Coronary artery (tissue), 2 donors: ENCODE measurements around the gene ANKFN1.

Source experiments
- DNase-seq: peaks from one replicate; pipeline ENCODE4 v3.0.0-alpha.2; 2017; ENCODE audit warnings: low spot score
- H3K27ac ChIP-seq, 2 donors: fragments of 200-600 bp; sonication (generic); one replicate each; pipeline ENCODE4 v1.5.1; 2016 to 2019
- H3K4me3 ChIP-seq: fragments of 200-600 bp; sonication (generic); 2 replicates; pipeline ENCODE4 v1.5.1; 2016; ENCODE audit warnings: mild to moderate bottlenecking, moderate library complexity
- CTCF ChIP-seq: fragments of 200-600 bp; sonication (generic); IDR thresholded peaks from one replicate; pipeline ENCODE4 v1.5.1; 2019; ENCODE audit warnings: antibody characterized with exemption

ANKFN1 gene

DNA sequence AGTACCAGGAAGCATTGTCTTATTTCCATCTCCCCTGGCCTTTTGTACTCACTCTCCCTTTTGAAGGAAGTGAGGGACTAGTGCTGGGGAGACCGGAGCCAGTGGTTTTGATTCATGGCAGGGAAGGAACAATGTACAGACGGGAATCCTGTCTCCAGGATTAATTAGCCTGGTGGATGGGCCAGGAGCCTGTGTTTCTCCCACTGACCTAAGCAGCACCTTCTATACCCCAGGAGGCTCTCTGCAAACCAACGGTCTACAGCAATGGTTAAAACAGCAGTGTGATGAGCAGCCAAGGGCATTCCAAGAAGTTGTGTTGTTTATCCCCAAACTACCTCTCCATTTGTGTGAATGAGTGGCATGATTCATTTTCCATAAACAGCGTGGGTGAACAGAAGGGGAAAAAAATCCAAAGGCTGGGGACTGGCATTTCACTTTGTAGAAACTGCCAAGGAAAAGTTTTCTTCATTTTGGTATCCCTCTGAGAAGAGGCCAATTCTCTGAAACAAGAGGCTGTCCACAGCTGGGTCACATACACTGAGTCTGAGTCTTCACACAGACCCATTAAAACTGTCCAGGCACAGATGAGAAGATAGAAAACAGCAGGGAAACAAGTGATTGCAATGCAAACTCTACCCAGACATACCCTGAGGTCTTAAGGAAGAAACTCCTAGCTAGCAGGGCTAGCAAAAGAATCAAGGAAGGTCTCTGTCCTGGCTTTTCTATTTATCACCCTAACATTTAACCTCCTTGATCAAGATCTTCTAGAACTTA lies 18.1 kb downstream of the ANKFN1 start:
- no peak overlapping the region for H3K27ac ChIP-seq
- TF ChIP-seq CTCF = no peak

GRCh38 chr17:56172517-56172982 lies 19.3 kb downstream of the ANKFN1 start:
- Histone ChIP-seq H3K4me3 (no peak overlapping the region), H3K27ac (no peak overlapping the region)
- DNase-seq = no peak
- no peak for TF ChIP-seq CTCF

More for the DNA sequence above, 18.1 kb downstream of the ANKFN1 start:
- H3K4me3 ChIP-seq = no peak overlapping the region
- DNase-seq = no peak

DNA sequence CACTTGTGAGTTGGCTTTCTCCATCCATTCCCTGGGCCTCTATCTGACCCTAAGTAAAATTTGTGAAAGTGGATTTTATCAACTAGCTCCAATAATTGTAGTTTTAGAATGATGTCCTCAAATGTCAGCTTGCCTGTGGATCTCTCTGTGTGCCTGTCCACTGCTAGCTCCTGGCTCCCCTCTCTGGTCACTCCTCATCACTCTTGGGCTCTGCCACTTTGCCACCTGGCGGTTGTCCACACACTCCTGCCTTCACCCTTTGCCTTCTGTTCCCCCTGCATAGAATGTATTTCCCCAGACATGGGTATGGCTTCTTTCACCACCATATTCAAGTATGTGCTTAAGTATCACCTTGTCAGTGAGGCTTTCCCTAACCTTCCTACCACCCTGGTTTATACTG lies 19.8 kb downstream of the ANKFN1 start:
- no peak for DNase-seq
- no peak for TF ChIP-seq CTCF
- H3K27ac ChIP-seq = no peak overlapping the region
- H3K4me3 ChIP-seq = no peak overlapping the region

- no peak for DNase-seq
- no peak for TF ChIP-seq CTCF
- Histone ChIP-seq H3K27ac (no peak overlapping the region), H3K4me3 (no peak overlapping the region)
These were observed 20.9 kb downstream of the ANKFN1 start for GRCh38 chr17:56173958-56174835.

DNA sequence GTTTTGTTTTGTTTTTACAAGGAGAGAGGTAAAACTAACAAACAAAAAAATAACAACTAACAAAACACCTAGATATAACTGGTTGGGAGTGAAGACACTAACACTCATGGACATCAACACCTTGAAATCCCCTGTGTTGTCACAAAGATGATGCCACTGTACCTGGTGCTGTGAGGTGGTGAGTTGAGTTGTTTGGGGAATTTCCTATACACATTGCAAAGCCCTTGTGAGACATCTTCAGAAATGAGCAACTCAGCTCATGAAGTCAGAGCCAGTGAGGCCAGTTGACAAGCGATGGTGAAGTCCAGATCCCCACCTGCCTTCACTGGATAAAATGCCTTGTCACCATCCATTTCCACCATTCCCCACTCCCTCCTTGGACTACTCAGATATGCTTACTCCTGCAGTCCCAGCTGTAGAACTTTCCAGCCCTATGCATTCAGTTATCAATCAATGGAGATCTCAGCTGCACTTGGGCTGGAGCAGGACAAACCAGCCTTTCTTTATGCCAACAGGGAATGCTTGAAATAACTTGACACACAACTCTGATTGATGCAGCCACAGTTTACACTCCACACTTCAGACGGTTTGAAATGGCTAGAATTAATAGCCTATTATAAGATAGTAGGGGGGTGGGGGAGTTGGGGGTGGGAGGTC lies 22.2 kb downstream of the ANKFN1 start:
- TF ChIP-seq CTCF = no peak
- no peak overlapping the region for H3K4me3 ChIP-seq

DNA sequence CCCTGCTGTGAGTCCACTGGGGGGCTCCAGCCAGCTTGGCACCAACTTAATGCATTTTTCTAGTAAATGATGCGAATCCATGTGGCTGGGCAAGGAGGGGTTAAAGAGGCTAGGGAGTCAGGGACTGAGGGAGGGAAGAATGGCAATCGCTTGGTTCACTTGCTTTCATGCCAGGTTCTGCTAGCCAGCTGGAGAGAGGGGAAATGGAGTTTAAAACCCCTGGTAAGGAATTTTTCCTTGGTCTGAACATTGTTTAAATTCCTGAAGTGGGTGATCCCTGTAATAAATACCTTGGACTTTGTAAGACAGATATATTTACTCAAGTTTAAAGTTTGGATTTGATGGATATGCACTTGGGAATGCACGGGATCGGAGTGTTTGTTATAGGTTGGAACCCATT lies 22.8 kb downstream of the ANKFN1 start:
- H3K4me3 ChIP-seq = no peak overlapping the region
- no peak for TF ChIP-seq CTCF
- H3K27ac ChIP-seq = no peak overlapping the region
- DNase-seq = no peak

More for the DNA sequence above, 22.2 kb downstream of the ANKFN1 start:
- no peak for DNase-seq
- H3K27ac ChIP-seq = no peak overlapping the region
